Mesenchymal stem cell (in vitro differentiated cells and primary cell): Measurements from ENCODE around the gene ARL13B.

Experiments used
- DNase-seq: peaks from one replicate; pipeline ENCODE4 v3.0.0-alpha.2; 2013
- H2AFZ ChIP-seq: one replicate; pipeline ENCODE4 v1.6.1; 2013; ENCODE audit warnings: low read depth, mild to moderate bottlenecking, control low read depth, inconsistent platforms, low read length, moderate library complexity
- H2AK5ac ChIP-seq: 2 replicates; pipeline ENCODE4 v1.6.1; 2013; ENCODE audit warnings: low read length, moderate library complexity, mild to moderate bottlenecking, inconsistent platforms; ENCODE audit not compliant: severe bottlenecking
- H2BK120ac ChIP-seq: one replicate; pipeline ENCODE4 v1.6.1; 2013; ENCODE audit warnings: low read depth, mild to moderate bottlenecking, inconsistent platforms, low read length, moderate library complexity
- H2BK12ac ChIP-seq, 2 experiments: one replicate each; pipeline ENCODE4 v1.6.1; 2013; ENCODE audit warnings: inconsistent platforms in 2 of 2, low read length in 2 of 2, mild to moderate bottlenecking in 2 of 2, moderate library complexity in 2 of 2, control low read depth in 1 of 2
- H2BK15ac ChIP-seq: one replicate; pipeline ENCODE4 v1.6.1; 2013; ENCODE audit warnings: mild to moderate bottlenecking, low read depth, inconsistent platforms; ENCODE audit not compliant: poor library complexity, severe bottlenecking
- H2BK5ac ChIP-seq: 2 replicates; pipeline ENCODE4 v1.6.1; 2013; ENCODE audit warnings: low read depth, mild to moderate bottlenecking, low read length, control low read depth, inconsistent platforms; ENCODE audit not compliant: poor library complexity, severe bottlenecking
- H3K14ac ChIP-seq, 2 experiments: one replicate each; pipeline ENCODE4 v1.6.1; 2013; ENCODE audit warnings: inconsistent platforms in 2 of 2, low read length in 2 of 2, control low read depth in 1 of 2, mild to moderate bottlenecking in 1 of 2, moderate library complexity in 1 of 2
- H3K18ac ChIP-seq, 2 experiments: one replicate each; pipeline ENCODE4 v1.6.1; 2013; ENCODE audit warnings: inconsistent platforms in 2 of 2, low read length in 2 of 2, control low read depth in 1 of 2, low read depth in 1 of 2, mild to moderate bottlenecking in 1 of 2
- H3K23ac ChIP-seq, 2 experiments: one replicate each; pipeline ENCODE4 v1.6.1; 2013; ENCODE audit warnings: inconsistent platforms in 2 of 2, low read length in 2 of 2, mild to moderate bottlenecking in 2 of 2, moderate library complexity in 2 of 2, control low read depth in 1 of 2
- H3K27ac ChIP-seq: 2 replicates; pipeline ENCODE4 v1.5.1; 2013; ENCODE audit warnings: mild to moderate bottlenecking, moderate library complexity, low read length, control low read depth, inconsistent platforms; ENCODE audit not compliant: poor library complexity, severe bottlenecking
- H3K27me3 ChIP-seq, 2 experiments: 2 replicates each; pipeline versions ENCODE4 v1.6.1 to v1.7.0; 2013; ENCODE audit warnings: low read length in 2 of 2, mild to moderate bottlenecking in 2 of 2, moderate library complexity in 2 of 2, control low read depth in 1 of 2, inconsistent platforms in 1 of 2; ENCODE audit not compliant: control insufficient read depth in 1 of 2, insufficient read depth in 1 of 2
- H3K36me3 ChIP-seq, 2 experiments: 2 replicates each; pipeline versions ENCODE4 v1.6.1 to v1.7.0; 2013; ENCODE audit warnings: low read length in 2 of 2, control low read depth in 1 of 2, inconsistent platforms in 1 of 2, low read depth in 1 of 2, mild to moderate bottlenecking in 1 of 2; ENCODE audit not compliant: insufficient read depth in 2 of 2, control insufficient read depth in 1 of 2
- H3K4ac ChIP-seq, 2 experiments: one replicate each; pipeline ENCODE4 v1.6.1; 2013; ENCODE audit warnings: inconsistent platforms in 2 of 2, low read length in 2 of 2, mild to moderate bottlenecking in 2 of 2, moderate library complexity in 2 of 2, control low read depth in 1 of 2, low read depth in 1 of 2
- H3K4me1 ChIP-seq: 2 replicates; pipeline ENCODE4 v1.6.1; 2013; ENCODE audit warnings: low read depth, low read length, control low read depth; ENCODE audit not compliant: control insufficient read depth, insufficient read depth
- H3K4me2 ChIP-seq: 2 replicates; pipeline ENCODE4 v1.6.1; 2013; ENCODE audit warnings: low read length, mild to moderate bottlenecking, inconsistent platforms; ENCODE audit not compliant: poor library complexity, severe bottlenecking
- H3K4me3 ChIP-seq, 2 experiments: 2 replicates each; pipeline versions ENCODE4 v1.5.1 to v1.7.0; 2013; ENCODE audit warnings: low read length in 2 of 2, mild to moderate bottlenecking in 2 of 2, control low read depth in 1 of 2, low read depth in 1 of 2; ENCODE audit not compliant: insufficient read depth in 1 of 2
- H3K79me1 ChIP-seq: replicated peaks from 2 replicates; pipeline ENCODE4 v1.6.1; 2013; ENCODE audit warnings: mild to moderate bottlenecking, control low read depth, low read length, inconsistent platforms; ENCODE audit not compliant: poor library complexity, severe bottlenecking
- H3K9ac ChIP-seq: 2 replicates; pipeline ENCODE4 v1.7.0; 2013; ENCODE audit warnings: mild to moderate bottlenecking, low read length, moderate library complexity
- H3K9me3 ChIP-seq: 2 replicates; pipeline ENCODE4 v1.7.0; 2013; ENCODE audit warnings: mild to moderate bottlenecking, low read length; ENCODE audit not compliant: control insufficient read depth
- H4K8ac ChIP-seq: one replicate; pipeline ENCODE4 v1.6.1; 2013; ENCODE audit warnings: inconsistent platforms, mild to moderate bottlenecking, low read length, moderate library complexity
- H4K91ac ChIP-seq: one replicate; pipeline ENCODE4 v1.6.1; 2013; ENCODE audit warnings: mild to moderate bottlenecking, low read length, inconsistent platforms
- WGBS: methylation state at CpG from one replicate; pipeline ENCODE4 v1.1.7; 2013; ENCODE audit warnings: mixed read lengths; 5-methylcytosine and 5-hydroxymethylcytosine counted together

ARL13B gene

GRCh38 chr3:94012185-94012584, 32.2 kb downstream of the ARL13B start:
- no peak overlapping the region for H2BK15ac ChIP-seq
- H2AK5ac ChIP-seq: no peak overlapping the region
- H3K23ac ChIP-seq: no peak overlapping the region
- no peak overlapping the region for H3K4me2 ChIP-seq
- H4K8ac ChIP-seq: no peak overlapping the region
- no peak overlapping the region for H3K18ac ChIP-seq
- no peak overlapping the region for H4K91ac ChIP-seq
- H3K9me3 ChIP-seq: no peaks in the 10 kb centered on the region
- no peak for DNase-seq
- H3K79me1 ChIP-seq: no peaks in the 10 kb centered on the region
- H3K9ac ChIP-seq: no peak overlapping the region
- no peak overlapping the region for H3K4ac ChIP-seq
- H3K36me3 ChIP-seq: no peaks in the 10 kb centered on the region
- no peak overlapping the region for H2BK5ac ChIP-seq
- H3K4me1 ChIP-seq: no peaks in the 10 kb centered on the region
- H3K27me3 ChIP-seq: no peaks in the 10 kb centered on the region
- no peak overlapping the region for H2BK120ac ChIP-seq
- H3K4me3 ChIP-seq: no peak overlapping the region
- WGBS: 100% methylated on average over 1 of the region's 1 CpG
- no peak overlapping the region for H3K14ac ChIP-seq
- H3K27ac ChIP-seq: no peak overlapping the region
- no peak overlapping the region for H2BK12ac ChIP-seq
- no peak overlapping the region for H2AFZ ChIP-seq

- no peak for DNase-seq
- Histone ChIP-seq H2BK120ac (no peak overlapping the region), H3K9ac (no peak overlapping the region), H3K9me3 (no peaks in the 10 kb centered on the region), H3K27me3 (no peaks in the 10 kb centered on the region), H3K4me1 (no peaks in the 10 kb centered on the region), H3K14ac (no peak overlapping the region), H3K79me1 (peaks cover 3% of the 10 kb centered on the region), H3K36me3 (no peaks in the 10 kb centered on the region), H2AK5ac (no peak overlapping the region), H2BK12ac (no peak overlapping the region), H3K4me3 (no peak overlapping the region), H3K4me2 (no peak overlapping the region), H4K8ac (no peak overlapping the region), H3K4ac (no peak overlapping the region), H2AFZ (no peak overlapping the region), H3K18ac (no peak overlapping the region), H2BK5ac (no peak overlapping the region), H3K23ac (no peak overlapping the region), H2BK15ac (no peak overlapping the region), H4K91ac (no peak overlapping the region), H3K27ac (no peak overlapping the region)
- WGBS: no CpG with 5 or more reads among the region's 1 CpG
Observed at GRCh38 chr3:94015025-94015424, 35.1 kb downstream of the ARL13B start.

- no peak overlapping the region for H3K27ac ChIP-seq
- no peak overlapping the region for H2BK5ac ChIP-seq
- no peak overlapping the region for H4K91ac ChIP-seq
- no peak overlapping the region for H2BK120ac ChIP-seq
- H3K27me3 ChIP-seq: no peaks in the 10 kb centered on the region
- H2BK15ac ChIP-seq: no peak overlapping the region
- H3K4ac ChIP-seq: no peak overlapping the region
- H3K4me1 ChIP-seq: no peaks in the 10 kb centered on the region
- WGBS: 91% methylated on average over 2 of the region's 2 CpGs
- H4K8ac ChIP-seq: no peak overlapping the region
- no peak overlapping the region for H3K18ac ChIP-seq
- no peak overlapping the region for H2AFZ ChIP-seq
- no peak overlapping the region for H2BK12ac ChIP-seq
- H3K9me3 ChIP-seq: no peaks in the 10 kb centered on the region
- no peaks in the 10 kb centered on the region for H3K36me3 ChIP-seq
- no peak overlapping the region for H2AK5ac ChIP-seq
- no peak overlapping the region for H3K9ac ChIP-seq
- no peak overlapping the region for H3K4me2 ChIP-seq
- peaks cover 3% of the 10 kb centered on the region for H3K79me1 ChIP-seq
- H3K4me3 ChIP-seq: no peak overlapping the region
- DNase-seq: no peak
- no peak overlapping the region for H3K14ac ChIP-seq
- H3K23ac ChIP-seq: no peak overlapping the region
Observed at GRCh38 chr3:94019659-94020058, 39.7 kb downstream of the ARL13B start.

- H3K4ac ChIP-seq: no peak overlapping the region
- H3K27me3 ChIP-seq: no peaks in the 10 kb centered on the region
- no peak overlapping the region for H3K27ac ChIP-seq
- H2BK5ac ChIP-seq: no peak overlapping the region
- H3K9ac ChIP-seq: no peak overlapping the region
- peaks cover 3% of the 10 kb centered on the region for H3K79me1 ChIP-seq
- H3K36me3 ChIP-seq: no peaks in the 10 kb centered on the region
- H3K18ac ChIP-seq: no peak overlapping the region
- no peak overlapping the region for H3K4me2 ChIP-seq
- no peak overlapping the region for H2AK5ac ChIP-seq
- no CpG with 5 or more reads among the region's 3 CpGs for WGBS
- H3K23ac ChIP-seq: no peak overlapping the region
- no peaks in the 10 kb centered on the region for H3K9me3 ChIP-seq
- H2BK120ac ChIP-seq: no peak overlapping the region
- H3K4me1 ChIP-seq: no peaks in the 10 kb centered on the region
- no peak overlapping the region for H3K4me3 ChIP-seq
- H4K8ac ChIP-seq: no peak overlapping the region
- no peak overlapping the region for H2AFZ ChIP-seq
- no peak overlapping the region for H2BK12ac ChIP-seq
- H4K91ac ChIP-seq: no peak overlapping the region
- no peak overlapping the region for H2BK15ac ChIP-seq
- H3K14ac ChIP-seq: no peak overlapping the region
- no peak for DNase-seq
Observed at GRCh38 chr3:94020293-94020692, 40.3 kb downstream of the ARL13B start.
